Fibroblast of lung (primary cell): ENCODE results near the gene PGC. TPM values are rescaled to one million over a fixed set of nuclear protein-coding genes. Genes with fewer than 3 reads are reported as not detected.

ENCODE experiments used
- DNase-seq, 2 donors: peaks; one replicate each; pipeline versions ENCODE4 v3.0.0 to v3.0.0-alpha.2; 2010; ENCODE audit warnings: low read depth in 2 of 2
- H2AFZ ChIP-seq: 2 replicates; pipeline ENCODE4 v1.5.1; 2012; ENCODE audit warnings: low read length, control low read depth, inconsistent platforms
- H3K27ac ChIP-seq: 2 replicates; pipeline ENCODE4 v1.5.1; 2011; ENCODE audit warnings: low read length, control low read depth; ENCODE audit not compliant: insufficient read depth
- H3K27me3 ChIP-seq: 2 replicates; pipeline ENCODE4 v1.5.1; 2011; ENCODE audit warnings: mild to moderate bottlenecking, low read length; ENCODE audit not compliant: control insufficient read depth, insufficient read depth
- H3K36me3 ChIP-seq: 2 replicates; pipeline ENCODE4 v1.5.1; 2011; ENCODE audit warnings: low read length; ENCODE audit not compliant: control insufficient read depth, insufficient read depth
- H3K4me1 ChIP-seq: 2 replicates; pipeline ENCODE4 v1.5.1; 2011; ENCODE audit warnings: low read length; ENCODE audit not compliant: control insufficient read depth, insufficient read depth; ENCODE audit errors: extremely low read depth
- H3K4me2 ChIP-seq: 2 replicates; pipeline ENCODE4 v1.5.1; 2011; ENCODE audit warnings: low read length, control low read depth; ENCODE audit not compliant: insufficient read depth; ENCODE audit errors: extremely low read depth
- H3K4me3 ChIP-seq, 4 experiments: fragments of 200-600 bp in 1 of 4; sonication (generic) in 1 of 4; replicated peaks in 1 of 4; 2 replicates each; pipeline ENCODE4 v1.5.1; 2011 to 2016; ENCODE audit warnings: low read length in 4 of 4, low read depth in 3 of 4, mild to moderate bottlenecking in 3 of 4, control low read depth in 2 of 4, inconsistent platforms in 1 of 4, mixed read lengths in 1 of 4; ENCODE audit not compliant: insufficient read depth in 1 of 4; ENCODE audit errors: control extremely low read depth in 1 of 4
- H3K79me2 ChIP-seq: 2 replicates; pipeline ENCODE4 v1.5.1; 2012; ENCODE audit warnings: mild to moderate bottlenecking, low read length, inconsistent platforms; ENCODE audit not compliant: control insufficient read depth, insufficient read depth
- H3K9ac ChIP-seq: 2 replicates; pipeline ENCODE4 v1.5.1; 2011; ENCODE audit warnings: mild to moderate bottlenecking, low read length, control low read depth; ENCODE audit not compliant: insufficient read depth
- H3K9me3 ChIP-seq: 2 replicates; pipeline ENCODE4 v1.5.1; 2012; ENCODE audit warnings: low read depth, low read length; ENCODE audit not compliant: control insufficient read depth, insufficient read depth
- H4K20me1 ChIP-seq: 2 replicates; pipeline ENCODE4 v1.5.1; 2011; ENCODE audit warnings: low read length; ENCODE audit not compliant: control insufficient read depth, insufficient read depth; ENCODE audit errors: extremely low read depth
- CTCF ChIP-seq, 2 donors: IDR thresholded peaks in 1 of 2; conservative IDR thresholded peaks in 1 of 2; 1 replicate in 1 of 2; 2 replicates in 1 of 2; pipeline ENCODE4 v1.5.1; 2011 to 2012; ENCODE audit warnings: low read length in 2 of 2, control low read depth in 1 of 2, inconsistent platforms in 1 of 2, low read depth in 1 of 2, mild to moderate bottlenecking in 1 of 2
- EZH2 ChIP-seq: IDR thresholded peaks from 2 replicates; pipeline ENCODE4 v1.5.1; 2012; ENCODE audit warnings: low read length, control low read depth, mild to moderate bottlenecking; ENCODE audit errors: missing control alignments
- polyA plus RNA-seq, 2 donors: library from polyadenylated mRNA; depleted of rRNA in 1 of 2; stranded (reverse) in 1 of 2; unstranded in 1 of 2; fragments of >200 nt; gene quantifications; 2 replicates each; pipeline ENCODE4 v1.2.1, GENCODE V29; 2011 to 2012; ENCODE audit warnings: missing spikeins in 1 of 2
- total RNA-seq: library from RNA; depleted of rRNA; stranded (reverse); fragments of >200 nt; gene quantifications from 2 replicates; pipeline ENCODE4 v1.2.1, GENCODE V29; 2014

Gene PGC
- total and polyA plus RNA-seq, 2 donors (not counting 1 experiment from before 2014, with no cell fraction given) = not detected

DNA sequence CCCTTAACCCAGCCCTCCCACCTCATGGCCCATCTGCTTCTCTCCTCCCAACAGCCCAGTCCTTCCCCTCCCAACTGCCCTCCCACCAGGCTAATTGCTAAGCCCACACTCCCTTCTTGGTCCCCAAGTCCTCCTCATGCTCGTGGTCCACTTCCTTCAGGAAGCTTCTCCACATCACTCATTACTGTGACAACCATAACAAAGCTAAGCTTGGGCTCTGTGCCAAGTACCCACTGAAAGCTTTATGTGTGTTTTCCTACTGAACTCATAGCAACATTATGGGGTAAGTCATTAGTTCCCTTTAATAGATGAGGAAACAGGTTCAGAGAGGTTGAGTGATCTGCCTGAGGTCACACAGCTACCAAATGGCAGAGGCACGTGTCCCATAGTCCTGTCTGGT, 16.3 kb upstream of the PGC start:
- Histone ChIP-seq H4K20me1 (no peaks in the 10 kb centered on the region), H3K9ac (no peak overlapping the region), H2AFZ (no peak overlapping the region)

DNA sequence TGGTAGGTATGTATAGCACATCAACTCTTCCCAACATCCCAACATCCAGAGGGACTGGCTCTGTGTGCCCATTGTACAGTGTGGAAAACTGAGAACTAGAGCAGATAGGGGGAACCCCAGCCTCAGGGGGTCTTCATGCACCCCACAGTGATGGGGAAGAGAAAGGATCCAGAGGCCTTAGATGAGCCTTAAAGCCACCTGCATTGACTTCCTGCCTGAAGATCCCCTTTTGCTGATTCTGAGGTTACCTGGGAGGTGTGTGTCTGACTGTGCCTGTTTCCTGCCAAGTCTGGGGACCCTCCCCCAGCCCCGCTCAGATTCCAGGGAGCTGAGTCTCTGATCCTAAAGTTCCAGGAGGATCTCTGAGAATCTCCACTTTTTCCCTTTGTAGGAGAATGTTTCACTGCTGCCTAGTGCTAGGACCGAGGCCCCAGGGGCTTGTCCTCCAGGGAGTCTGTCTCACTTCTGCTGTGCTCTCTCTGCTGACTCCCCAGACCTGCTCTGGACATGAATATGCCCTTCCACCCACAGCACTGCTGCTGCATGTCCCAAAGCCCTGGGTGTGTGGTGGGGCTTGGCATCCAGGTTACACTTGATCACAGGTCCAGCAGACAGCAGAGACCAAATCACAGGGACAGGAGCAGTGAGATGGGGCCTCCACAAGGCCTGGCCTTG, 12.8 kb upstream of the PGC start:
- no peak overlapping the region for H3K9ac ChIP-seq
- no peak overlapping the region for H2AFZ ChIP-seq
- no peak for DNase-seq
- H3K36me3 ChIP-seq = no peaks in the 10 kb centered on the region
- TF ChIP-seq CTCF (conservative IDR thresholded peaks at IDR 0.05 in 1 of 2, IDR thresholded peaks at IDR 0.05 in 1 of 2; ENCODE audit: low read depth in 1 of 2, low read length in 2 of 2) (no peak), EZH2 (no peak)
- H4K20me1 ChIP-seq = no peaks in the 10 kb centered on the region
- H3K9me3 ChIP-seq = no peaks in the 10 kb centered on the region
- peaks cover 8% of the 10 kb centered on the region for H3K27me3 ChIP-seq
- no peaks in the 10 kb centered on the region for H3K4me1 ChIP-seq
- no peak overlapping the region for H3K4me2 ChIP-seq
- H3K4me3 ChIP-seq = no peak overlapping the region
- no peak overlapping the region for H3K27ac ChIP-seq
- H3K79me2 ChIP-seq = no peaks in the 10 kb centered on the region

More for the DNA sequence above, 16.3 kb upstream of the PGC start:
- H3K79me2 ChIP-seq = no peaks in the 10 kb centered on the region
- H3K4me3 ChIP-seq = no peak overlapping the region
- no peak for DNase-seq
- TF ChIP-seq CTCF (conservative IDR thresholded peaks at IDR 0.05 in 1 of 2, IDR thresholded peaks at IDR 0.05 in 1 of 2; ENCODE audit: low read depth in 1 of 2, low read length in 2 of 2) (no peak), EZH2 (no peak)
- peaks cover 5% of the 10 kb centered on the region for H3K4me1 ChIP-seq
- no peak overlapping the region for H3K27ac ChIP-seq
- no peaks in the 10 kb centered on the region for H3K36me3 ChIP-seq
- no peaks in the 10 kb centered on the region for H3K27me3 ChIP-seq
- no peak overlapping the region for H3K4me2 ChIP-seq
- H3K9me3 ChIP-seq = no peaks in the 10 kb centered on the region

- Histone ChIP-seq H3K4me1 (no peaks in the 10 kb centered on the region), H3K9me3 (no peaks in the 10 kb centered on the region), H3K9ac (no peak overlapping the region), H4K20me1 (no peaks in the 10 kb centered on the region), H2AFZ (no peak overlapping the region), H3K27ac (no peak overlapping the region), H3K4me2 (no peak overlapping the region), H3K4me3 (no peak overlapping the region), H3K27me3 (peaks cover 8% of the 10 kb centered on the region), H3K79me2 (no peaks in the 10 kb centered on the region), H3K36me3 (no peaks in the 10 kb centered on the region)
- DNase-seq = no peak
- TF ChIP-seq EZH2 = no peak
- no peak for TF ChIP-seq CTCF (conservative IDR thresholded peaks at IDR 0.05 in 1 of 2, IDR thresholded peaks at IDR 0.05 in 1 of 2; ENCODE audit: low read depth in 1 of 2, low read length in 2 of 2)
These were observed 12.1 kb upstream of the PGC start for GRCh38 chr6:41759106-41759904.
